ENCODE data around the gene TAMALIN. TPM values are rescaled to one million over a fixed set of nuclear protein-coding genes. Genes with fewer than 3 reads are reported as not detected.

The TAMALIN gene
- total RNA-seq, 1 donor from 2014 or later: 22.0 TPM

GRCh38 chr12:52010692-52011601 is 4.2 kb downstream of the TAMALIN start:
- peaks cover 43% of the 10 kb centered on the region for H3K27me3 Mint-ChIP-seq (ENCODE audit: low read depth)
- no peaks in the 10 kb centered on the region for H3K36me3 Mint-ChIP-seq
- peaks cover 28% of the 10 kb centered on the region for H3K4me1 Mint-ChIP-seq
- no peaks in the 10 kb centered on the region for H3K9me3 Mint-ChIP-seq
- TF ChIP-seq, protein P1, sequence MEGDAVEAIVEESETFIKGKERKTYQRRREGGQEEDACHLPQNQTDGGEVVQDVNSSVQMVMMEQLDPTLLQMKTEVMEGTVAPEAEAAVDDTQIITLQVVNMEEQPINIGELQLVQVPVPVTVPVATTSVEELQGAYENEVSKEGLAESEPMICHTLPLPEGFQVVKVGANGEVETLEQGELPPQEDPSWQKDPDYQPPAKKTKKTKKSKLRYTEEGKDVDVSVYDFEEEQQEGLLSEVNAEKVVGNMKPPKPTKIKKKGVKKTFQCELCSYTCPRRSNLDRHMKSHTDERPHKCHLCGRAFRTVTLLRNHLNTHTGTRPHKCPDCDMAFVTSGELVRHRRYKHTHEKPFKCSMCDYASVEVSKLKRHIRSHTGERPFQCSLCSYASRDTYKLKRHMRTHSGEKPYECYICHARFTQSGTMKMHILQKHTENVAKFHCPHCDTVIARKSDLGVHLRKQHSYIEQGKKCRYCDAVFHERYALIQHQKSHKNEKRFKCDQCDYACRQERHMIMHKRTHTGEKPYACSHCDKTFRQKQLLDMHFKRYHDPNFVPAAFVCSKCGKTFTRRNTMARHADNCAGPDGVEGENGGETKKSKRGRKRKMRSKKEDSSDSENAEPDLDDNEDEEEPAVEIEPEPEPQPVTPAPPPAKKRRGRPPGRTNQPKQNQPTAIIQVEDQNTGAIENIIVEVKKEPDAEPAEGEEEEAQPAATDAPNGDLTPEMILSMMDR (IDR thresholded peaks at IDR 0.05; ENCODE audit: unreplicated experiment): no peak
- peak overlapping the region; percentile 28 for H3K4me3 Mint-ChIP-seq
- no peak for DNase-seq (ENCODE audit: low spot score in 2 of 2, unreplicated experiment in 2 of 2)
- peak overlapping the region; percentile 39 for H3K27ac Mint-ChIP-seq

- DNase-seq (ENCODE audit: low spot score in 2 of 2, unreplicated experiment in 2 of 2): no peak
- peaks cover 25% of the 10 kb centered on the region for H3K4me1 Mint-ChIP-seq
- no peak overlapping the region for H3K4me3 Mint-ChIP-seq
- TF ChIP-seq, protein P1 (IDR thresholded peaks at IDR 0.05; ENCODE audit: unreplicated experiment): no peak
- no peaks in the 10 kb centered on the region for H3K36me3 Mint-ChIP-seq
- H3K9me3 Mint-ChIP-seq: no peaks in the 10 kb centered on the region
- H3K27ac Mint-ChIP-seq: no peak overlapping the region
- H3K27me3 Mint-ChIP-seq (ENCODE audit: low read depth): peaks cover 38% of the 10 kb centered on the region
Observed at GRCh38 chr12:52011602-52012214, 5.0 kb downstream of the TAMALIN start.

DNA sequence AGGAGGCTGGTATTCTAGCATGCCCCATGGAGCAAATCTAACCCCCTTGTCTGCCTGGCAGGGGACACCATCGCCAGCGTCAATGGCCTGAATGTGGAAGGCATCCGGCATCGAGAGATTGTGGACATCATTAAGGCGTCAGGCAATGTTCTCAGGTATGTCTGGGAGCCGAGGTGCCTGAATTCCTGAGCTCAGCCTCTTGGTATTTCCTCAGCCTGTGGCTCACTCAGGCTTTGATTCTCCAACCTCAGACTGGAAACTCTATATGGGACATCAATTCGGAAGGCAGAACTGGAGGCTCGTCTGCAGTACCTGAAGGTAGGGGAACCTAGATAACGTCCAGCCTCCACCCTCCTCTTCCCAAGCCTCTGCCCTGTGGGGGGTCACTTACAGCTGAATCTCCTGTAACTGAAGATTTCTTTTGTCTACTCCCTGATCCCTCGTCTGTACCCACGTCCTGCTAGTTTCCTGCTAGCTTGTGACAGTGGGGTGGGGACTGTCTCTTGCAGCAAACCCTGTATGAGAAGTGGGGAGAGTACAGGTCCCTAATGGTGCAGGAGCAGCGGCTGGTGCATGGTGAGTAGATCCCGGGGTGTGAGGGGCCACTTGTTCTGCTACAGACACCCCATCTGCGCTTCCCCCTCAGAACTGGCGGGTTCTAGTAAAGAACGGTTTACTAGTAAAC is 7.0 kb downstream of the TAMALIN start:
- Mint-ChIP-seq H3K4me1 (peaks cover 16% of the 10 kb centered on the region), H3K4me3 (no peak overlapping the region), H3K27ac (no peak overlapping the region), H3K27me3 (ENCODE audit: low read depth) (peaks cover 26% of the 10 kb centered on the region), H3K9me3 (no peaks in the 10 kb centered on the region), H3K36me3 (no peaks in the 10 kb centered on the region)
- TF ChIP-seq, protein P1 (IDR thresholded peaks at IDR 0.05; ENCODE audit: unreplicated experiment): no peak
- no peak for DNase-seq (ENCODE audit: low spot score in 2 of 2, unreplicated experiment in 2 of 2)

- no peaks in the 10 kb centered on the region for H3K9me3 Mint-ChIP-seq
- TF ChIP-seq, protein P1 (IDR thresholded peaks at IDR 0.05; ENCODE audit: unreplicated experiment): no peak
- DNase-seq (ENCODE audit: low spot score in 2 of 2, unreplicated experiment in 2 of 2): no peak
- H3K27ac Mint-ChIP-seq: no peak overlapping the region
- peaks cover 21% of the 10 kb centered on the region for H3K27me3 Mint-ChIP-seq (ENCODE audit: low read depth)
- H3K36me3 Mint-ChIP-seq: no peaks in the 10 kb centered on the region
- H3K4me1 Mint-ChIP-seq: peaks cover 16% of the 10 kb centered on the region
- H3K4me3 Mint-ChIP-seq: no peak overlapping the region
Observed at GRCh38 chr12:52014567-52015530, 8.1 kb downstream of the TAMALIN start.

DNA sequence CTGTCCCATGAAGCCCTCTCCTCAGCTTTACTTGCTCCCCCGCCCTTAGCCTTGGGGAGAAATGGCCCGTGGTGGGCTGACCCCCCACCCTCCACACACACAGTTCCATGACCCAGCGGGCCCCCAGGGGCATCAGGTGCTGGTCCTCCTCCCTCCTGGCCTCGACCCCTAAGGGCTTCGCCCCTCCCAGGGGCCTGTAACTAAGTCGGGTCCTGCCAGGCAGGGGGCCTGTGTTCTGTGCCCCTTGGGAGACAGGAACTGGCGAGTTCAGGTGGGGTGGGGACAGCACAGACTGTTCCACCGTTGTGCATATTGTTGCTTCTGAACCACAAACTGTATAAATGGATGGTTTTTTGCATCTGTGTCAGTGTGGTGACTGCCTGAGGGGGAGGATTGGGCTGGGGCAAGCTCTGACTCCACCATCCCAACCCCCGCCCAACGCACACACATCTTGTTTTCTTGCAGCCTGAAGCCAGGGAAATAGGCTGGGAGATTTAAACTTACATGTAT is 8.8 kb downstream of the TAMALIN start:
- Mint-ChIP-seq H3K27me3 (ENCODE audit: low read depth) (peaks cover 26% of the 10 kb centered on the region), H3K4me3 (no peak overlapping the region), H3K9me3 (no peaks in the 10 kb centered on the region), H3K4me1 (peaks cover 16% of the 10 kb centered on the region), H3K36me3 (no peaks in the 10 kb centered on the region), H3K27ac (no peak overlapping the region)
- no peak for DNase-seq (ENCODE audit: low spot score in 2 of 2, unreplicated experiment in 2 of 2)
- TF ChIP-seq, protein P1 (IDR thresholded peaks at IDR 0.05; ENCODE audit: unreplicated experiment): no peak
